ENCODE results near the gene ELMOD1. TPM values are rescaled to one million over a fixed set of nuclear protein-coding genes. Genes with fewer than 3 reads are reported as not detected.

Gene ELMOD1
- total RNA-seq, 2 donors from 2014 or later: 1.6 to 3.3 TPM

DNA sequence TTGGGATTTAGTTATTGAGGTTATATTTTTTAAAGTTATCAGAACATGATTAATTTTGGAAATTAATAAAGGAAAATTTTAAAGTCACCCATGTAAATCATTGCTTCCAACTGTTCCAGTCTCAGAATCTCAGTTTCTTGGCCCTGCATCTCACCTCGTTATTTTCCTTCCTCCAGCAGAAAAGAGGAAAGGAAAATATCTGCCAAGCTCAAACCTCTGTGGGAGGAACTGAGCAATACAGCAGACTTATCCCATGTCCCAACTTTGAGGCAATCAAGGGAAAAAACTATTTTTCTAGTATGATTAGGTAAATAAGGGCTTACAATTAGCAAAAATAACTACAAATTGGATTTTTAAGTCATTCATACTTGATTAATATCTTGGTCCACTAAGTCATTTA, 30.1 kb downstream of the ELMOD1 start:
- intact Hi-C loops (cut with DNase I): no loop called here
- no peak for DNase-seq (ENCODE audit: low spot score)

DNA sequence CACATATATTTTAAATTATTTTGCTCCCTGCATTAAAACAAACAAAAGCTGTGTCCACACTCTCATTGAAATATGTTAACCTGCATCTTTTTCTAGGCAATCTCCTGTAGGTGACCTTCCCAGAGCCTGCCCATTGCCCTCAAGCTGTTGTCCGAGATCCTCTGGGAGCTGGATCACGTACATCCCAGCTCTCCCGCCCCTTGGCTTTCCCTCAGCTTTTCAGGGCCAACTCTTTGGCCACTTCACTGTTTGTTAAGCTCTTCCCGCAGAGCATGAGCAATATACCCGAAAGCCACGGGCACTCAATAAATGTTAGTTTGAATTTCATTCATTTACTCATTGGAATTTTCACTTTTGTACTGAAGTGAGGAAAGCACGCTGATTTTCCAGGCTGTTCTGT, 32.2 kb downstream of the ELMOD1 start:
- intact Hi-C loops (cut with DNase I): no loop called here
- no peak for DNase-seq (ENCODE audit: low spot score)

DNA sequence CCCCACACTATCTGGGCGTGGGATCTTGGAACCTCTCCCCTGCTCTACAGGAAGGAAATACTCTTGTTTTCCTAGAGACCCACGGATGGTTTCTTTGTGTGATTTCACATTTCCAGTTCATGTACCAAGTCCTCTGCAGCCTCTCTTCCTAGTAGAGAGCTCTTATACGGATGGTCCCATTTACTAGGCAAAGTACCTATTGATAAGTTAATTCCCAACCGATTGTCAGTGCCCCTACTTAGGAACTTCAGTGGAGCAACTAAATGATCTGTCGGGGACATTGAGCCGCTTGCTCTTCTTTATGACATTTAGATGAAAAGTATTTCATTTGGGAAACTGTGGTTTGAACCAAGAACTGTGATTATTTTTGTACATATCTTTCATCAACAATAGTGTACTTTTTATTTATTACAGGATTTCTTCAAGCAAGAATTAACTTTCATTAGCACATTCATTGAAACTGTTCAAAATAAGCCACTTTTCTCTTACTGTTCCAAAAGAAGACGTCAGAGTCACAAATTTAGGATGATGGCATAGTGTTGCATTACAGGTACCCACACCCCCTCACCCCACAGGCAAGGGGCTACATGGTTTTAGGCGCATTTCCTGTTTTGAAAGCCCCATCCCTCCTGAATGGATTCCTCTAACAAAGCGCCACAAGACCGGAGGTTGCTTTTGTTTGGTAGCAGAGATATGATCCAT, 34.2 kb downstream of the ELMOD1 start:
- intact Hi-C loops (cut with DNase I): no loop called here
- DNase-seq (ENCODE audit: low spot score): no peak

DNA sequence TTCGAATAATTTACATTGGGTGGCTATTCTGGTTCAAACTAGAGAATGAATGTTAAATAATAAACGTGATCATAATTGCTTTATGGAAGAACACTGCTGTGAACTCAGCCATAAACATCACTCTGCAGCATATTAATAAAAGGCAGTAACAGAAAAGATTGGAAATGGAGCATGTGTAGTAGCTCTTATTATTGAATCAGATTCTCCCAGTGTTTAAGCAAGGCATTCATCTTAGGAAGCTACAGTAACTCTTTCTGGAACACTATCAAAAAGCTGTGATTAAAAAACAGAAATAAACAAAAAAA, 34.7 kb downstream of the ELMOD1 start:
- intact Hi-C loops (cut with DNase I): no loop called here
- DNase-seq (ENCODE audit: low spot score): no peak

DNA sequence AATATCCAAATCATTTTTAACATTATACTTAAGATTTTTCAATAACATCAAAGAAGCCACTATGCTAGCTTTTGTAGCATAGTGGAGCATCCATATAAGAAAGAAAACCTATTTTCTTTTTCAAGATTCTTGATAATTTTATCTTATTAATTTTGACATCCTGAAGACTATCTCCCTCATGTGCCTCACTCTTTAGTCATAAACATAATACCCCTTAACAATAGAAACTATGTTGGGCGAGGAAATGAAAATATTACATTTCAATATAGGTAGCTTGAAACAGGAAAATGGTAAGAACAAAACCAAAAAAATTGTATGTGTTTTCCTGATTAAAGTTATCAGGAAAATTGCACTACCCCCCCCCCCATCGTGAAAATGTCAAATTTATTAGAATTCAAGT, 40.1 kb downstream of the ELMOD1 start:
- no peak for DNase-seq (ENCODE audit: low spot score)
- intact Hi-C loops (cut with DNase I): no loop called here

DNA sequence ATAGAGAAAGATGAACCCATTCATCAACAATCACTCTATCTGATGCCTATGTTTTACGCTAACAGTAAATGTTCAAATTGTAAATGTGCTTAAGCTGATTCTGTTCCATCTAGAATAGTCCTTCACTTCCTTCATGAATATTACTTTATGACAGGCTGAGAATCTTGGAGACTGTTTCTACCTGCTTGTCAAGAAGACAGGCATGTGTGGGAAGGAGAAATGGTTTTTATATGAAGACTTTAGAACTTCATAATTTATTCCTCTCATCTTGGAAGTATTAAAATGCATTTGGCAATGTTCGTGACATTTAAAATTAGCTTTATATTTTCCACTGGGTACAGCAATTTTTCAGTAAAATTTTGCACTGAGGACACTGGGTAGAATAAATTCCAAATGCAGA, 41.0 kb downstream of the ELMOD1 start:
- DNase-seq (ENCODE audit: low spot score): no peak
- intact Hi-C loops (cut with DNase I): no loop called here

DNA sequence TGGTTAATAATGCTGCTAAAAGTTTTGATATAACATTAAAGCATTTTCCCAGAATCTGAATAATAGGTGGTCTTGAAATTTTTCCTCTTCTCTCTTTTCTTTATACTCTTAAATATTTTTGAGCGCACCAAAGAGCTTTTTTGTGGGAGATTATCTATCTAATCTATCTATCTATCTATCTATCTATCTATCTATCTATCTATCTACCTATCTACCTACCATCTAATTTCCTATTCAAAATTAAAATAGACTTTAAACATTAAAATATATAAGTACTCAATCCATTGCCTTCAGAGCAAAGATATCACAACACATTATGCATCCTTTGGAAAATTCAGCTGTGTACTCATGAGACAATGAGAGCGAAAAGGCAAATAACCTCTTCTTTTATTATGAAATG, 55.8 kb downstream of the ELMOD1 start:
- intact Hi-C loops (cut with DNase I): no loop called here
- no peak for DNase-seq (ENCODE audit: low spot score)

DNA sequence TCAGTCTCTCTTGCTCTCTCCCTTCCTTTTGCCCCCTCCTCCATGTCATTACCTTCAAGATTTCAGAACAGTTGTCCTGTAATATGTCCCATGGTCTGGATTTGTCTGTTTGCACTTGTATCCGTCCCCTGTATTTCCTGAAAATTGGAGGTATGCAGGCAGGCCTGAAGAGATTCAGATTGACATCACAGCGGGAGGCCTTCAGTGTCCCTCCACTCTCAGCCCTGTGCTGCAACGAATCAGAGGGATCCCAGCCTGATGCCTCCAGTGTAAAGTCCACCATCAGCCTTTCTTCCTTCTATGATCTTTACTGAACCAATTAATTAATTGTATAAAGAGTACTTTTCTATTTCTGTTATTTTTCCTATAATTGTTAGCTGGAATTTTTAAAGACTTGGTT, 57.3 kb downstream of the ELMOD1 start:
- intact Hi-C loops (cut with DNase I): no loop called here
- DNase-seq (ENCODE audit: low spot score): no peak

DNA sequence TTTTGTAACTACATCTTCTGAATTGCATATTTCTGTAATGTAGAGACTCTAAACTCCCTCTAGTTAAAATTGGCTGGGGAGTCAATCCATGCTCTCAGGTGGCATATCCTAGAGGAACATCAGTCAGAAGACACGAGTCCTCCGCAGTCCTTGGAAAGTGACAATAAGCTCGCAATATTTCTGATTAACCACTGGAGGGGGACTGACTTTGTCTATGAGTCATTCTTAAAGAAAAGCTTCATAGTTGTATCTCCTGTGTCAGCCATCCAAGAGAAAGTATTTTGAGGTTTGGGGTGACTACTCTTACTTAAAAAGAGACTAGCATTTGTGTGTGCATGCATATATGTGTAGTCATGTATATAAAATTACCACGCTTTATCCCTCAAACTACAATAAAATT, 60.7 kb downstream of the ELMOD1 start:
- intact Hi-C loops (cut with DNase I): no loop called here
- no peak for DNase-seq (ENCODE audit: low spot score)

DNA sequence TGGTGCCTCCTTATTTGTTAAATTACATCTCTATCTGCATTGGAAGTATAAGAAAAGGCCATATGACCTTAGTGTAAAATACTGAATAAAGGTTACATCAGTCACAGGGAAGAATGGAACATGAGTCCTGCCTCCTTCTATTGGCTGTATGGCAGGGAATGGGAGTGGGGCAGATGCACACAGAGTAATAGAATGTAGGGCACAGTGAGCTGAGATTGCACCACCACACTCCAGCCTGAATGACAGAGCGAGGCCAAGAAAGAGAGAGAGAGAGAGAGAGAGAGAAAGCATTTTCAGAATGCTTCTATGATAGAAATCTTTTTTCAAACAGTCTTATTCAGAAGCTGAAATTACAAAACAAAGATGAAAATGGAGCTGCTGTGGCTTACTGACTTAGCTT, 62.1 kb downstream of the ELMOD1 start:
- intact Hi-C loops (cut with DNase I): no loop called here

DNA sequence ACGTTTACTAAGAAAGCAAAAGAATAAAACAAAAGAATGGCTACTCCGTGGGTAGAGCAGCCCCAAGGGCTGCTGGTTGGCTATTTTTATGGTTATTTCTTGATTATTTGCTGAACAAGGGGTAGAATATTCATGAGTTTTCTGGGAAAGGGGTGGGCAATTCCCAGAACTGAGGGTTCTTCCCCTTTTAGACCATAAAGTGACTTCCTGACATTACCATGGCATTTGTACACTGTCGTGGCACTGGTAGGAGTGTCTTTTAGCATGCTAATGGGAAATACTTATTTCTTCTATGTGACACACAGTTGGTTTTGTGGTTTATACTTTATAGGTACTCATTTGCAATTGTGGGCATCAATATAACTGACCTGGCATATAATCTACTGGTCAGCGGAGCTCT, 64.7 kb downstream of the ELMOD1 start:
- DNase-seq (ENCODE audit: low spot score): no peak
- intact Hi-C loops (cut with DNase I): no loop called here

More for the DNA sequence above, 62.1 kb downstream of the ELMOD1 start:
- no peak for DNase-seq (ENCODE audit: low spot score)

DNA sequence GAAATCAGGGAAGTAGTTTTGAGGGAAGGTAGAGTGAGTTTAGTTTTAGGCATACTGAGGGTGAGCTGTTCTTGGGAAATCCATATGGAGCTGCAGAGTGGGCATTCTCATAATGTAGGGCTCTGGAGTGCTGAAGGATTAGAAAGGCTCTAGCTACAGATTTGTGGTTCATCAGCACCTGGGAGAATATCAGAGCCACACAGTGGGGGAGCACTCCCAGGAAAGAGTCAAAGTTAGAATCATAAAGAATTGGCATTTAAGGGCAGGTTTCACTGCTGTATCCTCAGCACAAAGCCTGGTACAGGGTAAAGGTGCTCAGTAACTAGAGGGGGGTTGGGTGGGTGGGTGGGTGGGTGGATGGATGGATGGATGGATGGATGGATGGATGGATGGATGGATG, 68.4 kb downstream of the ELMOD1 start:
- intact Hi-C loops (cut with DNase I): no loop called here
- no peak for DNase-seq (ENCODE audit: low spot score)

DNA sequence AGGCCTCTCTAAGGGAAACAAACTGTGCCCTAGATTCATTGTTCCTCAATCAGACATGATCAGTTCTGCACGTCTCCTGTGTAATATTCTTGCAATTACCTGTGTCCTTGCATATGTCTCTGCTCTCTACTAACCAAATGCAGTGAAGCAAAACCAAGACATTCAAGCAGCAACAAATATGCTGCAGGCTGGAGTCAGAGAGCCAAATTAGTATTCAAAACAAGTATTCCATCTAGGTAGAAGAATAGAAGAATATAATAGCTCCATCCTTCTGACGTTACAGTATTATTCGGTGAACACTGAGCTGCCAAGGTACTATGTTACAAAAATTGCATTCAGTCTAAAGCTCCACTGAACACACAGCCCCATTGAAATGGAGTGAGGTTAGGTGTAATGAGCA, 69.1 kb downstream of the ELMOD1 start:
- intact Hi-C loops (cut with DNase I): loop anchor here in 1 of 2 donors (2.0 kb wide), 1 partner anchor 17 kb away; no protein-coding TSS in a partner anchor
- no peak for DNase-seq (ENCODE audit: low spot score)

DNA sequence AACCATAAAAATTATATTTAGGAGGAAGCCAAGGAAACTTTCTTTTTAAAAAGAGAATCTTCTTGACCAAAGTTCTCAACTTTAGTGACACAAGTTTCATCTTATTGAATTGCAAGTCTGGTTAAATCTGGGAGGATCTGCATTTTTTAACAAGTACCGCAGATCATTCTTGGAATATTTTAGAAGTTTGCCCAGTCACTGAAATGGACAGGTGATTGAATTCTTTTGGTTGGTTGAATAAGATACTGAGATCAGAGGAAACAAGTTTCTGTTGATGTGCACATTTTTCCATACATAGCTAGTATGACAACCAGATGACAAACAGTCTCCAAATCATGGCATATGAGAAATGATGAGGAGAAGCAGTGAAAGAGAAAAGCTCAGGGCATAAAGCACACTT, 70.7 kb downstream of the ELMOD1 start:
- DNase-seq (ENCODE audit: low spot score): no peak
- intact Hi-C loops (cut with DNase I): loop anchor here in 1 of 2 donors (2.0 kb wide), 1 partner anchor 19 kb away; no protein-coding TSS in a partner anchor

DNA sequence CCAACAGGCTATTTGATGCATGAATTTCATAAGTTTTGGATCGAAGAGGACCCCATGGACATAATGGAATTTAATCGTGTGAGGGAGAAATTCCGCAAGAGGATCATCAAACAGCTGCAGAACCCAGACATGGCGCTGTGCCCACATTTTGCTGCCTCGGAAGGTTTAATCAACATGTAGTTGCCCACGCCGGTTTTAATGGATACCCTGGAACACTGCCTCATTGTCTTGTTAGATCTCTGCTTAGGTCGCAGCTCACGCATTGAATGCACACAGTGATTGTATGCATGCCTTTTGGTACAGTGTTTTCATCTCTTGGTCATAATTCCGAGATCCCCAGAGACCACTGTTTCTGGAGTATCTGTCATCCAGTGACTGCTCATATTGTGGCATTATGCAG, 74.1 kb downstream of the ELMOD1 start:
- DNase-seq (ENCODE audit: low spot score): no peak
- intact Hi-C loops (cut with DNase I): no loop called here

DNA sequence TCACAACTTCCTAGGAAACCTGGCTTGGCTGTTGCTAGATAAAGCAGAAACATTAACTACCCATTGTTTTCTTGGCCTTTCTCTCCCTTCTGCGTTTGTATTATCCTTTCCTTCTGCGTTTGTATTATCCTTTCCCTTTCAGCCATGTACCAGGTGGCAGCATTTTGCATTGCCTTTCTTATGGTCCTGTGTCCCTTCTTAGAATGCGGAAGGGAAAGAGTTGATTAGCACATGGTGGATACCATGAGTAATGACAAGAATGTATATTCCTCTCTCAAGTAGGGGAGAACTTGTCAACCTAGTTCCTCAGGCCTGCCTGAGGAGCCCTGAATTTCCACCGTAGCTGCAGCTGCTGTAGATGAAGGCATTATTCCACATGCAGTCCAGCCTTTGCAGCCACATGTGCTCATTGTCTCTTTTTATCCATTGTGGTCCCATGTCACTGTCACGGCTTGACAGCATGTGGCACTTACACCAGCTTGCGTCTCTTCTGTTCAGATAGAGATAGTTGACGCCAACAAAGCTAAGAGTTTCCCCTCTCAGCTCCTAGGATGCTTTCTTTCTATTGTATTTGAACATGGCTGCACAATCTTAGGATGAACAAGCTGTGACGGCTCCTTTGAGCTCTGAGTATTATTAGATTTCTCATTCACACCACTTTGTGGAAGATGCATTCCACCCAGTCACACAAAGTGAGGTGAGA, 76.1 kb downstream of the ELMOD1 start:
- intact Hi-C loops (cut with DNase I): no loop called here
- DNase-seq (ENCODE audit: low spot score): no peak

DNA sequence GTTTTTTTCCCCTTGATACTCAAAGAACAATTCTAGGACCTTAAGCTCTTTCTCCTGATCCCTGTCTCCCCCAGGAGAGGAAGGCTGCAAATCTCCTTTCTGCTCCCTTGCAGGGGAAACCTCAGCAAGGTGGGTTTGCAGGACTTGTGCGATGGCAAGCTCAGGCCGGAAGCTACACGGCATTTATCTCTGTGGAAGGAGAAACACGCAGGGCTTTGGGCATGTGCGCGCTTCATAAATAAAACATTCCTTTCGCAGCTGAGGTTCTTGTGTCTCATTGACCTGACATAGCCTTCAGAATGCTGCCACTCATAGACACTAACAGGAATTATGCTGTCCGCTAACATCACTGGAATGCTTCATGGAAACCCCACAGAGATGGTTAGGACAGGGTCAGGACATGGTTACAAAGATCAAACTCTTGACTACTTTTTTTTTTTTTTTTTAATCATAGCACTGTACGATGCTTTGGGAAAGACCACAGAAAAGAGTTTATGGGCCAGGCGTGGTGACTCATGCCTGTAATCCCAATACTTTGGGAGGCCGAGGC, 78.3 kb downstream of the ELMOD1 start:
- no peak for DNase-seq (ENCODE audit: low spot score)
- intact Hi-C loops (cut with DNase I): no loop called here

DNA sequence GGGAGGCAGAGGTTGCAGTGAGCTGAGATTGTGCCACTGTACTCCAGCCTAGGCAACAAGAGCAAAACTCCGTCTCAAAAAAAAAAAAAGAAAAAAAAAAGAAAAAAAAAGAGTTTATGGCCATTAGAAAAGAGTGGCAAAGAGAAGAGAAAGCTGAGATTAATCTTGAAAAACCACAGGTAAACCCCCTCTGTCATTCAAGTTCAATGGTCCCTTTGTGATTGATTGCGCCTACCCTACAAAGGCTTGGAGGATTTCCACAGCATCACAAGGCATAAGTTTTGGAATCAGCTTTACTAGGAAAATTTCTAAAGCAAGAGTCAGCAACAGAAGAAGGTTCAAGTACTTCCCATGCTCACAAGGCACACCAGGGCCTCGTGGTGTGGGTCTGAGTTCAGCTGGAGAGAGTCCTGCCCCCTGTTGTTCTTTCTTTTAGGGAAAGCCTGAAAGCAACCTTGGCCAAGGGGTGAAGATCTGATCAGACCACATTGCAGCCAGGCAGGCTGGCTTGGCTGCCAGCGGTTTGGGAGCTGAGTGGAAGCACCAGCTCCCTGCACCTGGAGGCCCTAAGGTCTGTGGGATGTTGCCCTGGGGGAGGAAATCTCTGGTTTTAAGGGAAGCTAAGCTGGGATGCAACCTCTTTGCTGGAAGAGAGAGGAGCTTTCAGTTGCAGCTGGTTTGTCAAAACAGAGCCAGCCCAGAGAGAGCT, 79.1 kb downstream of the ELMOD1 start:
- intact Hi-C loops (cut with DNase I): no loop called here
- no peak for DNase-seq (ENCODE audit: low spot score)

DNA sequence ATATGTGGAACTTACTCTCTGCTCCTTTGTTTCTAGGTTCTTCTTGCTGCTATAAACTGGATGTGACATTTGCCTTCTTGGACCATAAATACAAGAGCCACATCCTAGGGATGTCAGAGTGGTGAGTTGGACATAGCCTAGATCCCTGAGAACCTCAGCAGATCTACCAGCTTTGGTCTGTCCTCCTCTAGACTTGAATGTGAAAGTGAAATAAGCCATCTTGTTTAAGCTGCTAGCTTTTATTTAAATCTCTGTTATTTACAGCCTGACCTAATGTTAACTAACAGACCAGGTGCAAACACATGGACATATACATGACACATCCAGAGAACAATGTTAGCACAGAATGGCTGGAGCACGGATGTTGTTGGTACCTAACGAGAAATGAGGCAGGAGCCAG, 85.0 kb downstream of the ELMOD1 start:
- intact Hi-C loops (cut with DNase I): loop anchor here in 1 of 2 donors (1.0 kb wide), 1 partner anchor 12 kb away; no protein-coding TSS in a partner anchor
- no peak for DNase-seq (ENCODE audit: low spot score)

DNA sequence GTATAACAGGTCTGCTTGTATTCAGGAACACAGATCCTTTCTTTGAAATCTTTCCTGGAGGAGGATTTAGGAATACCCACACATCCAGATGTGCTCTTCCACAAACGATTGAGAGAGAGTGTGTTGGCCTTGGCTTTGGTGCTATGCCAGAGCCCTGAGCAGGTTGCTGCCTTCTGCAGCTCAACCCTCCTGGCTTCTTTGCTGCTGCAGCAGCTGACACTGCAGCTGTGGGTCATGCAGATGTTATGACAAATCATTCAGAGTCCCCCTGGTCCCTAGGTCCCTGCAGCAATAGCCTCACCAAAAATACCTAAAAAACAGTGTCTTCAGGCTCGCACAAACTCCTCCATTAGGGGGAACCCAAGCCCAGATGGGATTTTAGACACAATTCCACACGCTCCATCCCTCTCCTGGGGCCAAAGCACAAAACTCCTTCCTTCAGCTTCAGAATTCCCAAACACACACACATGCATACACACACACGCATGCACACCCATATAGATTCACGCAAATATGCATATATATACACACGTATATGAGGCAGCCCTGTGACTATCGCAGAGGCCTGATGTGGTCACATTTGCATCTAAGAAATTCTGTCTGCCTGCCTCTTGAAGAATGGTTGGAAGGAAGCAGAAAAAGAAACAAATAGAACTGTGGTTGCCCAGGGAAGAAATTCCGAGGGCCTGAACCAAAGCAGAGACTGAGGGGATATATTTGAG, 85.5 kb downstream of the ELMOD1 start:
- intact Hi-C loops (cut with DNase I): no loop called here
- no peak for DNase-seq (ENCODE audit: low spot score)
